GM21381 (cell line): Measurements from ENCODE around the gene THOP1.

Experiments
- ATAC-seq: cut with Tn5 transposase; IDR thresholded peaks from one replicate; pipeline ENCODE4 v1.9.1; 2021; ENCODE audit warnings: mild to moderate bottlenecking, moderate library complexity; ENCODE audit not compliant: unreplicated experiment

THOP1 gene

DNA sequence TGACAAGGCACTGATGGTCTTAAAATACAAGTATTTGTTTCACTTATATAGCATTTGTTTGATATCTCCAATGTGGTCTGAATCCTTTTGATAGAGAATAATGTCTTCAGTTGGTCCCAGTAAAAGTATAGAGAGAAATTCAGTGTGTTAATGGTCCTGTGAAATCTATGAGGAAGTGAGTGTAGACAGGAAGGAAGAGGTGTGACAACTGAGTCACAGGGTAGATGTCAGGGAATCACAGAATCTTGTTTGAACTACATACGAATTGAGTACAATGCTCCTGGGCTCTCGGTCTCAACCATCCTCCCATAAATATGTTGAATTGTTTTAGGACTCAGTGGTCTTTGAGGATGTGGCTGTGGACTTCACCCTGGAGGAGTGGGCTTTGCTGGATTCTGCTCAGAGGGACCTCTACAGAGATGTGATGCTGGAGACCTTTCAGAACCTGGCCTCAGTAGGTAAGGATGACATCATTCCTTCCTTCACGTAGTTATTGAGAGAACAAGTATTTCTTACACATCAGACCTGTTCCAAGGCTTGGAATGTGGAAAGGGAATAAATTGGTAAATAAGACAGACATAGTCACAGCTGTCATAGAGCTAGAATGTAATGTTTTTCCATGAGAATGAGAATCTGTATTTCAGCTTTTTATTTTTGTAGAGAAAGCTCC lies 65.1 kb downstream of the THOP1 start:
- ATAC-seq: no peak

DNA sequence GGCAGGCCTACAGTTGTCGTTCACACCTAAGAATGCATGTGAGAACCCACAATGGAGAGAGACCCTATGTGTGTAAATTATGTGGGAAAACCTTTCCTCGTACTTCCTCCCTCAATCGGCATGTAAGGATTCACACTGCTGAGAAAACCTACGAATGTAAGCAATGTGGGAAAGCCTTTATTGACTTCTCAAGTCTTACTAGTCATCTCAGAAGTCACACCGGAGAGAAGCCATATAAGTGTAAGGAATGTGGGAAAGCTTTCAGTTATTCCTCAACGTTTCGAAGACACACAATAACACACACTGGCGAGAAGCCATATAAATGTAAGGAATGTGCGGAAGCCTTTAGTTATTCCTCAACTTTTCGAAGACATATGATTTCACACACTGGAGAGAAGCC lies 67.3 kb downstream of the THOP1 start:
- ATAC-seq: no peak

DNA sequence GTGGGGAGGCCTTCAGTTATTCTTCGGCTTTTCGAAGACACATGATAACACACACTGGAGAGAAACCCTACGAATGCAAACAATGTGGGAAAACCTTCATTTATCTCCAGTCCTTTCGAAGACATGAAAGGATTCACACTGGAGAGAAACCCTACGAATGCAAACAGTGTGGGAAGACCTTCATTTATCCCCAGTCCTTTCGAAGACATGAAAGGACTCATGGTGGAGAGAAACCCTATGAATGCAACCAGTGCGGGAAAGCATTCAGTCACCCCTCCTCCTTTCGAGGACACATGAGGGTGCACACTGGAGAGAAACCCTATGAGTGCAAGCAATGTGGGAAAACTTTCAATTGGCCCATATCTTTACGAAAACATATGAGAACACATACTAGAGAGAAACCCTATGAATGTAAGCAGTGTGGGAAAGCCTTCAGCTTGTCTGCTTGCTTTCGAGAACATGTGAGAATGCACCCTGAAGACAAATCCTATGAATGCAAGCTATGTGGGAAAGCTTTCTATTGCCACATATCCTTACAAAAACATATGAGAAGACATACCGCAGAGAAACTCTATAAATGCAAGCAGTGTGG lies 67.8 kb downstream of the THOP1 start:
- no peak for ATAC-seq

DNA sequence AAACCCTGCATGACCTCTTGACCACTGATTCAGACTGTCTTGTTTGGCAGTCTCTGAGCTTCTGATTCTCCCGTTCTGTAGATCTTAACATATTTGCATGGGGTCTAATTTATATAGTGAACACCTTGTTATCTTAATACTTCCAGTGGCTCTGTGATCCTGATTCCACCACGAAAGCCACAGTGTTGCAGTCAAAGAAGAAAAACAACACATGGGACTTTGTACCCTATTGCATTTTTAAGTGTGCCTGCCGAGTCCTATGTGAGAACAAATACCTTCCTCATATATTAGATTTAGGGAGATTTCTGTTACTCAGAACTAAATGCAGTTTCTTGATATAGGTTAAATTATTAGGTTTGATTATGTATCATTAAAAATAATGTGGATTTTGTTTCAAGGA lies 69.5 kb downstream of the THOP1 start:
- no peak for ATAC-seq

DNA sequence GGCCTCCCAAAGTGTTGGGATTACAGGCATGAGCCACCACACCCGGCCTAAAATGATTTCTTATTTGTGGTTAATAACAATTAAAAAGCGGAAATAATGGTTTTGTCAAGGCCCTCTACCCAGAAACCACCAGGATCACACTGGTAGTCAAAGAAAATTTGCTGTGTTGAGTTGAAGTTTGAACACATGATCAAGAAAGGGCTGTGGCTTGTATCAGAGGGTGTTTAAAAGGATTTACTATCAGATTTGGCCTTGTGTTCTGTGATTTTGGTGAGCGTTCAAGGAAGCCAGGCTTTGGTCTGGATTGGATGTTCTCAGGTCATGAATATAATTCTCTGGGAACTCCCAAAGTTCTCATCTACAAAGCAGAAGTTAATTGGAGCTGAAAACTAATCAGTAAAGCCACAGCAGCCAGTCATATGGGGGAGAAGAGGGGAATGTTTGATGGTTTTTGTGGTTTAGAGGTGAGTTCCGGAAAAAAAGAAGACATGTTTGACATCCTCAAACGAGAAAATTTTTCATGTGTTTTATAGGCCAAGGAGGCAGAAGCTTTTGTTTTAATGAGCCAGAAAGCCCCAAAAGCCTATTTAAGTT lies 71.3 kb downstream of the THOP1 start:
- ATAC-seq: no peak

DNA sequence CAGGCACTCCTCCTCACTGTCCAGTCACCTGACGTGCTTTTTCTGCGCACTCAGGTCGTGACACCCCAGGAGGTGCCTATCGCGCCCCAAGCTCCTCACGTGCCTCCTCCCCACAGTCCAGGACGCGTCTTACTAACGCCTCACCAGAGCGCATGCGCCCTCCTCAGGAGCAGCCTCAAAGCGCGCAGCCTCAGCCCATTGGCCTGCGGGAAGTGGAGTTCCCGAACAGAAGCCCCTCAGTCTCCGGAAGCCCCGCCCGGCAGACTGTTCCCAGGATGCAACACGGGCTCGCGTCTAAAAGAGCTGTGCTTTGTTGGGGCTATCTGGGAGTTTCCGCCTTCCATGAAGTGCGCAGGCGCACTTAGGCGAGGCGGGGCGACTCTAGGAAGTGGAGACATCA lies 73.6 kb downstream of the THOP1 start:
- no peak for ATAC-seq

DNA sequence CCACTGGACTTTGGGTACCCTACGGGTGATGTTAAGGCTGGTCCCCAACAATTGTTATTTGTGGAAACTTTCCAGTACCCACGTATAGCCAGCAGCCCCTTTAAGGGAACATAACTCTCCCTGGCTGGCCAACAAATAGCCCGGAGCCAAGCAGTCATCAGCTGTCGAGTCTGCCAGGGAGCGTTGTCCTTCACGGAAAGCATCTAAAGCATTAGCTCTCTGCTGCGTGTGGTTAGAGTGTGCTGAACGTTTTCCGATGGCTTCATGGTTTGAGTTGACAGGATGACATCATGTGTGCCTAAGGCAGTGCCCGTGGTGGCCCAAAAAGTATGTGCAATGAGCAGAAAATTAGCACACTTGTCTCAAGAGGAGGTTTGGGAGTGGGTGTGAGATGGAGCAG lies 78.5 kb downstream of the THOP1 start:
- ATAC-seq: no peak
